Progenitor cell of endocrine pancreas (in vitro differentiated cells): ENCODE results near the gene LGALS12. TPM values are rescaled to one million over a fixed set of nuclear protein-coding genes. Genes with fewer than 3 reads are reported as not detected.

Source experiments
- DNase-seq: peaks from one replicate; pipeline ENCODE4 v3.0.0; 2021; ENCODE audit warnings: low spot score; ENCODE audit not compliant: unreplicated experiment
- H3K27ac Mint-ChIP-seq: 2 replicates; pipeline ENCODE4 v1.8.0; 2021; ENCODE audit warnings: mild to moderate bottlenecking, moderate library complexity, mixed read lengths
- H3K27me3 Mint-ChIP-seq: 2 replicates; pipeline ENCODE4 v1.8.0; 2021; ENCODE audit warnings: mixed read lengths
- H3K36me3 Mint-ChIP-seq: 2 replicates; pipeline ENCODE4 v1.8.0; 2022; ENCODE audit warnings: mixed read lengths; ENCODE audit not compliant: insufficient read depth
- H3K4me1 Mint-ChIP-seq: 2 replicates; pipeline ENCODE4 v1.8.0; 2021; ENCODE audit warnings: low read depth, mixed read lengths
- H3K4me3 Mint-ChIP-seq: 2 replicates; pipeline ENCODE4 v1.8.0; 2021; ENCODE audit warnings: low read depth, mild to moderate bottlenecking, moderate library complexity, mixed read lengths
- H3K9me3 Mint-ChIP-seq: 2 replicates; pipeline ENCODE4 v1.8.0; 2021; ENCODE audit warnings: low read depth, mixed read lengths
- CTCF ChIP-seq: fragments of 200-600 bp; sonication (generic); IDR thresholded peaks from one replicate; pipeline ENCODE4 v1.5.0; 2021; ENCODE audit warnings: antibody characterized with exemption, mild to moderate bottlenecking; ENCODE audit not compliant: unreplicated experiment
- total RNA-seq: library from RNA; stranded (reverse); gene quantifications from 2 replicates; pipeline ENCODE4 v1.2.1, GENCODE V29; 2021

The LGALS12 gene
- total RNA-seq, 1 donor from 2014 or later = 2.3 TPM

- Mint-ChIP-seq H3K9me3 (no peaks in the 10 kb centered on the region), H3K4me1 (peaks cover 16% of the 10 kb centered on the region), H3K4me3 (no peak overlapping the region), H3K36me3 (no peaks in the 10 kb centered on the region), H3K27ac (no peak overlapping the region), H3K27me3 (no peaks in the 10 kb centered on the region)
- no peak for DNase-seq
- no peak for TF ChIP-seq CTCF
Observed at GRCh38 chr11:63564784-63565350, 59.0 kb downstream of the LGALS12 start.

Other genes with a start within 250 kb of the LGALS12 start
- gene SLC22A9, start 136.3 kb upstream of the LGALS12 start, total RNA-seq = not detected in 2 replicates
- gene PLAAT5, start 14.9 kb upstream of the LGALS12 start, total RNA-seq = 27.1 and 32.6 TPM in 2 replicates
- gene PLAAT4, start 30.7 kb downstream of the LGALS12 start, total RNA-seq = 0.42 TPM in 1 of 2 replicates, not detected in the other
- gene PLAAT2, start 57.3 kb downstream of the LGALS12 start, total RNA-seq = not detected in 2 replicates
- gene PLAAT3, start 108.3 kb downstream of the LGALS12 start, total RNA-seq = 41.9 and 46.3 TPM in 2 replicates
- gene ATL3, start 165.3 kb downstream of the LGALS12 start, total RNA-seq = 9.4 and 11.7 TPM in 2 replicates
- gene RTN3, start 175.4 kb downstream of the LGALS12 start, total RNA-seq = 151 and 159 TPM in 2 replicates